GM18505 (cell line): ENCODE data around the gene APOC3.

ENCODE experiments used
- ATAC-seq: cut with Tn5 transposase; IDR thresholded peaks from one replicate; pipeline ENCODE4 v1.9.1; 2021; ENCODE audit not compliant: unreplicated experiment
- POLR2A ChIP-seq: IDR thresholded peaks from 4 replicates; pipeline ENCODE4 v1.6.1; 2011; ENCODE audit warnings: borderline replicate concordance; ENCODE audit not compliant: insufficient read depth, insufficient read length; ENCODE audit errors: extremely low read depth

The APOC3 gene

DNA sequence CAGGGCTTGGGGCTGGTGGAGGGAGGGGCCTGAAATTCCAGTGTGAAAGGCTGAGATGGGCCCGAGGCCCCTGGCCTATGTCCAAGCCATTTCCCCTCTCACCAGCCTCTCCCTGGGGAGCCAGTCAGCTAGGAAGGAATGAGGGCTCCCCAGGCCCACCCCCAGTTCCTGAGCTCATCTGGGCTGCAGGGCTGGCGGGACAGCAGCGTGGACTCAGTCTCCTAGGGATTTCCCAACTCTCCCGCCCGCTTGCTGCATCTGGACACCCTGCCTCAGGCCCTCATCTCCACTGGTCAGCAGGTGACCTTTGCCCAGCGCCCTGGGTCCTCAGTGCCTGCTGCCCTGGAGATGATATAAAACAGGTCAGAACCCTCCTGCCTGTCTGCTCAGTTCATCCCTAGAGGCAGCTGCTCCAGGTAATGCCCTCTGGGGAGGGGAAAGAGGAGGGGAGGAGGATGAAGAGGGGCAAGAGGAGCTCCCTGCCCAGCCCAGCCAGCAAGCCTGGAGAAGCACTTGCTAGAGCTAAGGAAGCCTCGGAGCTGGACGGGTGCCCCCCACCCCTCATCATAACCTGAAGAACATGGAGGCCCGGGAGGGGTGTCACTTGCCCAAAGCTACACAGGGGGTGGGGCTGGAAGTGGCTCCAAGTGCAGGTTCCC lies at the start of gene APOC3:
TSS of gene APOC3 (plus strand) at position 383 of the 659 bp plus-strand sequence. CDS start 676 bp downstream, outside the sequence.
- TF ChIP-seq POLR2A = no peak
- no peak for ATAC-seq

- TF ChIP-seq POLR2A = no peak
- ATAC-seq = no peak
Observed at GRCh38 chr11:116782728-116783127, 47.0 kb upstream of the APOC3 start.

- no peak for TF ChIP-seq POLR2A
- no peak for ATAC-seq
Observed at GRCh38 chr11:116786326-116786725, 43.4 kb upstream of the APOC3 start.

DNA sequence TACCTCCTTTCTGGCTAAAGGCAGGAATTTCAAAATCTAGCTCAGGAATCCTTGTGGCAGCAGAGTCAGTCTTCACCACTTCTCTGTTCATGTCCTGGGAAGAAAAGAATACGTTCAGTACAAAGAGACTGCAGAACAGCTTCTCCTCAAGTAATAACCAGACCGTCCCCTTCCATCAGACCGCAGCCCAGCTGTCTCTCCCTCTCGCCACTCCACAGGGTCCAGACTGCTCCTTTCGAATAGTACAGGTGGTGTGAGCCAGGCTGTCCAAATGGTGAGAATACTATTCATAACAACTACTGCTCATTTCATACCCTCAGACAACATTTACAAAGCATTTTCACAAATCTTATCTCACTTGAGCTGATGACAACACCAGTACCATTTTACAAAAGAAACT lies 42.7 kb upstream of the APOC3 start:
- ATAC-seq = no peak
- TF ChIP-seq POLR2A = no peak

DNA sequence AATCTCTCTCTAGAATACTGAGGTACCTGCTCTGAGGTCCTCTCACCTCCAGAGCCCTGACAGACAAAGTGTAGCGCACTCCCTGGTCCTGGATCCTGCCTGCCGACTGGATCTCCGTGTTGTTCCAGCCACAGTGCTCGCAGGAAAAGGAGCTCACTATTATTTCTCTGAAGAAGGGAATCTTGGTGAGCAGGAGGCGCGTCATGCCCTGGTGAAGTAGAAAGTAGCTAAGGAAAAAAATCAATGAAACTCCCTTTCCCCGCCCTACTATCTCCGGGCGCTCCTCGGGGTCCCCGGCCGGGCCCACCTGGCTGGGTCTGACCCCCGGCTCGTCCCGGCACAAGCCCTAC lies 42.3 kb upstream of the APOC3 start:
- ATAC-seq = peak; percentile 12
- no peak for TF ChIP-seq POLR2A

GRCh38 chr11:116787786-116788486 lies 41.8 kb upstream of the APOC3 start, which contains the start of gene ZPR1:
Gene ZPR1, minus strand, starts transcription at chr11:116788023. Its CDS starts 33 bp downstream, at chr11:116787990.
- peak; percentile 79 for ATAC-seq
- TF ChIP-seq POLR2A = peak; percentile 91

DNA sequence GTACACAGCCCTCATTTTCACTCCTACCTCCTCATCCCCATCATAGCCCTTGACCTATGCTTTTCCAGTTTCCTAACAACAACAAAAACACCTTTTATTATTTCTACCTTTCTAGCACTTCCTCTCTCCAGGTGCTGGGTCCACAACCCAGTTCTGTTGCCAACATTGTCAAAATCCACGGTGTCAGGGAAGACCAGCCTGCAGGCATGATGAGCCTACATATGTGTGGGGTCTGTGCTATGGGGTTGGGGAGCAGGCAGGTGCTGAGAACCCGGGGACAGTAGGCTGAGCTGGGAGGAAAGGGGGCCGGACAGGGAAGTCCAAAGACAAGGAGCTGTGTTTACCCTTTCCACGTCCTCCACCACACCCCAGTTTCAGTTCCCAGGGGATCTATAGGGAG lies 41.2 kb upstream of the APOC3 start:
- no peak for TF ChIP-seq POLR2A

DNA sequence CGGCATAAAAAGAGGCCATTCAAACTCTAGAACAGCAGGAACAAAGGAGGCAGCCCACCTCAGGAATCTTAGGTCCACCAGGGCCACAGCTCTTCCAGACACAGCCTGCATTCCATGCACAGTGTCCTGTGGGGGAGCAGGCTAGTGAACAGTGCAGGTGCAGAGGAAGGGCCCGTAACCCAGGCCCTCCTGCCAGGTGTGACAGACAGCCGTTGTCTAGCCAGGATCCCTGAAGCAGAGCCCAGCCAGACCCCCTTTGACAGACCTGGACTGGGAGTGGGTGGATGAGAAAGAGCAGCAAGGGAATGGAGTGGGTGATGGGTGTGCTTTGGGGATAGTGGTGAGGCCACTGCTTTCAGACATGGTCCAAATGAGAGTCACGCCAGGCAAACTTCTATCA lies 40.7 kb upstream of the APOC3 start:
- no peak for ATAC-seq
- no peak for TF ChIP-seq POLR2A

More for the DNA sequence above, 41.2 kb upstream of the APOC3 start:
- ATAC-seq = no peak

DNA sequence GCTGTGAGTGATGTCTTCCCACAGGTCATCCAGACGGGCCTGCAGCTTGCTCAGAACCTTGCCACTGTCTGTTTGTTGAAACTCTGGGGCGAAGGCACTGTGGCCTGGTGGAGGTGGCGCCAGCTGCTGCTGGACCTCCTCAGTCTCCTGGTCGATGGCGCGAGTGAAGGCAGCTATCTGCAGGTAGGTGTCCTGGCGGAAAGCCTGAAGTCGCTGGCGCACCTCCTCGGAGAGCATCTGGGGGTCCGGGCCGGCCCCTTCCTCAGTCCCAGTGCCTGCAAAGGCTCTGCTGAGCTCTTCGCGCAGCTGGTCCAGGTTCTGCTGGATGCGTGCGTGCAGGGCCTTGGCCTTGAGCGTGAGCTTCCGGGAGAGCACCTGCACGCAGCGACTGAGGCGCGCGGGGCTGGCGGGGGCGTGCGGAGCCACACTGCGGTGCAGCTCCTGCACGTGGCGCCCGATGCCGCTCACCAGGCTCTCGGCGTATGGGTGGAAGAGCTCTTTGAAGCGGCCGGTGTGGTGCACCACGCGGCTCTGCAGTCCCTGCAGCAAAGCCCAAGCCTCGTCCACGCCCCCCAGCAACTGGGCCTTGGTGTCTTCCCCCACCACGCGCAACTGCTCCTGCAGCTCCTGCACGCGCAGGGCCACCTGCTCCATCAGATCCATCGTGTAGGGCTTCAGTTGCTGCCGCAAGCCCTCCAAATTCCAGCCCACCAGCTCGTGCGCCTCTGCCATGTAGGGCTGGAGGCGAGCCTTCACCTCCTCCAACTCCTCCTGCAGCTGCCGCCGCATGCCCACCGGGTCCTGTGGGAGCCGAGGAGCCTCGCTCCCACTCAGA lies 39.3 kb upstream of the APOC3 start:
- no peak for TF ChIP-seq POLR2A
- no peak for ATAC-seq

- TF ChIP-seq POLR2A = no peak
- ATAC-seq = no peak
Observed at GRCh38 chr11:116791002-116791812, 38.5 kb upstream of the APOC3 start.

- no peak for TF ChIP-seq POLR2A
- ATAC-seq = no peak
Observed at GRCh38 chr11:116791813-116792143, 37.9 kb upstream of the APOC3 start, which contains the start of gene APOA5. Gene APOA5, minus strand, starts transcription at chr11:116791879. Its CDS starts 19 bp downstream, at chr11:116791860.

GRCh38 chr11:116792144-116792868 lies 37.4 kb upstream of the APOC3 start:
- no peak for ATAC-seq
- no peak for TF ChIP-seq POLR2A

DNA sequence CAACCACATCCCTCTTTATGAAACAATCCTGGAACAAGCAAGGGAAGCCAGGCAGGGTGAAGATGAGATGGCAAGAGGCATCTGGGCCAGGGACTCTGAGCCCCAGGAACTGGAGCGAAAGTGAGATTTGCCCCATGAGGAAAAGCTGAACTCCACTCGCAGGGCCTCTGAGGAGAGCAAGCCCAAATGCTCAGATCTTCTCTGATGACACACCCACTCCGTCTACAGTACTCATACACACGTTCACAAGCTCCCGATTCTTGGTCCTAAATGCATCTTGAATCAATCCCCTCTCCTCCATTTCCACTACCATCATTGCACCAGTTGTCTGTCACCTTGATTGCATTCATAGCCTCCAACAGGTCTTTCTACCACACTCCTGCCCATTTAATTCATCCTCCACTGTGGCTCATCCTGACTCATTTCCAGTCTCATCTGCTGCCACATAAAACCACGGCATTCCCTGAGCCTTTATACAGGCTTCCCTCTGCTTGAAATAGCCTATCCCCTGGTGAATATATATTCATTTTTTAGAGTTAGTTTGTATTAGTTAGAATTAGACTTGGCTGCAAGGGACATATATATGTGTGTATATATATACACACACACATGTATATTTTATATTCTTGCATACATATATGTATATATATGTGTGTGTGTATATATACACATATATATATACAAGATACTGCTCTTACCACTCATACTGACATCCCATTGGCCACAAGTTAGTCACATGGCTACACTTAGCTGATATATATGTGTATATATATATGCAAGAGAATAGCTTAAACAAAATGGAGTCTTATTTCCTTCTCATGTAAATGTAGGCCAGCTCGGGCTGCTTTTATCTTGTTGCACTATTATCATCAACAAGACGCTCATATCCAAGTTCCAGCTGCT lies 36.6 kb upstream of the APOC3 start:
- TF ChIP-seq POLR2A = no peak
- no peak for ATAC-seq
